A549 (cell line): ENCODE data around the gene AFMID. TPM values are rescaled to one million over a fixed set of nuclear protein-coding genes. Genes with fewer than 3 reads are reported as not detected.

Source experiments
- ATAC-seq, 2 experiments: fragments of 200-7000 bp in 1 of 2; fragments of >200 bp in 1 of 2; cut with Nextera tagmentation in 1 of 2; cut with Tn5 transposase in 1 of 2; 3 replicates each; pipeline versions ENCODE4 v1.8.0 to v1.9.1; 2018 to 2020; ENCODE audit warnings: mild to moderate bottlenecking in 1 of 2, moderate library complexity in 1 of 2
- CTCF ChIA-PET: fragments of 300-600 bp; sonication (Branson Sonifier 250); formaldehyde crosslinking; extraction: SDS; loops from one replicate; lab custom pipeline; 2021; ENCODE audit warnings: antibody characterized with exemption, inconsistent platforms; lab: Yijun Ruan, JAX
- POLR2A ChIA-PET: fragments of 350-600 bp; formaldehyde crosslinking; extraction: SDS; loops from one replicate; lab custom pipeline; 2021; ENCODE audit warnings: antibody characterized with exemption, inconsistent platforms; lab: Yijun Ruan, JAX
- DNase-seq, 2 experiments: peaks; one replicate each; pipeline versions ENCODE4 v3.0.0 to v3.0.0-alpha.2; 2011 to 2016; ENCODE audit warnings: low read depth in 1 of 2, low spot score in 1 of 2
- FAIRE-seq: peaks from 2 replicates; lab custom pipeline; 2011; peaks lifted over from hg19 to GRCh38; lab: Jason Lieb, UNC
- H3K27ac ChIP-seq, 2 experiments: fragments of >200 bp; sonication (Bioruptor Twin); formaldehyde crosslinking; 3 replicates each; pipeline ENCODE4 v1.5.1; 2016 to 2017
- H3K4me1 ChIP-seq: fragments of >200 bp; sonication (Bioruptor Twin); formaldehyde crosslinking; 3 replicates; pipeline ENCODE4 v1.6.1; 2016
- H3K4me2 ChIP-seq: fragments of >200 bp; sonication (Bioruptor Twin); formaldehyde crosslinking; 3 replicates; pipeline ENCODE4 v1.6.1; 2016
- H3K4me3 ChIP-seq: fragments of >200 bp; sonication (Bioruptor Twin); formaldehyde crosslinking; 3 replicates; pipeline ENCODE4 v1.5.1; 2016
- H3K9me3 ChIP-seq: fragments of >200 bp; sonication (Bioruptor Twin); formaldehyde crosslinking; 3 replicates; pipeline ENCODE4 v1.6.1; 2016
- FOSL2 ChIP-seq, 2 experiments: fragments of 450-650 bp in 1 of 2; fragments of >200 bp in 1 of 2; sonication (Bioruptor Twin) in 1 of 2; formaldehyde crosslinking; IDR thresholded peaks; 2 replicates each; pipeline versions ENCODE4 v1.5.0 to v1.6.1; 2016 to 2020; ENCODE audit warnings: mild to moderate bottlenecking in 1 of 2, moderate library complexity in 1 of 2
- FOXS1 ChIP-seq: fragments of 250-450 bp; sonication (Bioruptor Pico); IDR thresholded peaks from 2 replicates; pipeline ENCODE4 v1.5.0; 2020; ENCODE audit warnings: mild to moderate bottlenecking, moderate library complexity
- HEYL ChIP-seq: fragments of 250-450 bp; sonication (Bioruptor Pico); IDR thresholded peaks from 2 replicates; pipeline ENCODE4 v1.8.0; 2021; ENCODE audit warnings: mild to moderate bottlenecking, moderate library complexity
- JUN ChIP-seq, 2 experiments: fragments of >200 bp; sonication (Bioruptor Twin); formaldehyde crosslinking; IDR thresholded peaks; 2 replicates in 1 of 2; 3 replicates in 1 of 2; pipeline ENCODE4 v1.6.1; 2016 to 2017
- JUNB ChIP-seq: fragments of >200 bp; sonication (Bioruptor Twin); formaldehyde crosslinking; IDR thresholded peaks from 2 replicates; pipeline ENCODE4 v1.6.1; 2016
- MYC ChIP-seq: IDR thresholded peaks from 2 replicates; pipeline ENCODE4 v1.6.1; 2012; ENCODE audit warnings: mild to moderate bottlenecking, inconsistent platforms, low read length, improper control_type of control experiment, borderline replicate concordance
- RAD21 ChIP-seq, 2 experiments: fragments of >200 bp in 1 of 2; sonication (Bioruptor Twin) in 1 of 2; formaldehyde crosslinking in 1 of 2; IDR thresholded peaks in 1 of 2; conservative IDR thresholded peaks in 1 of 2; 2 replicates in 1 of 2; 3 replicates in 1 of 2; pipeline ENCODE4 v1.6.1; 2012 to 2018; ENCODE audit warnings: inconsistent platforms in 1 of 2
- RCOR1 ChIP-seq: fragments of 150-350 bp; IDR thresholded peaks from 2 replicates; pipeline ENCODE4 v1.6.1; 2014; ENCODE audit warnings: antibody characterized with exemption, low read length, low read depth
- RFX5 ChIP-seq: fragments of 450-650 bp; IDR thresholded peaks from 2 replicates; pipeline ENCODE4 v1.7.1; 2014; ENCODE audit warnings: antibody characterized with exemption, mild to moderate bottlenecking, moderate library complexity
- RNF2 ChIP-seq: fragments of 200-600 bp; sonication (generic); IDR thresholded peaks from 2 replicates; pipeline ENCODE4 v1.6.1; 2016; ENCODE audit warnings: low read depth, mild to moderate bottlenecking, antibody characterized with exemption, moderate library complexity, borderline replicate concordance
- SREBF2 ChIP-seq: fragments of 450-650 bp; IDR thresholded peaks from 2 replicates; pipeline ENCODE4 v1.6.1; 2014; ENCODE audit warnings: mild to moderate bottlenecking, moderate library complexity
- TFCP2L1 ChIP-seq: fragments of 250-450 bp; sonication (Bioruptor Pico); IDR thresholded peaks from 2 replicates; pipeline ENCODE4 v1.5.0; 2021; ENCODE audit warnings: mild to moderate bottlenecking
- TP53 ChIP-seq: fragments of 250-450 bp; sonication (Bioruptor Pico); IDR thresholded peaks from 2 replicates; pipeline ENCODE4 v1.5.0; 2021; ENCODE audit warnings: mild to moderate bottlenecking, moderate library complexity
- WGBS: methylation state at CpG from one replicate; pipeline ENCODE4 v1.1.6; 2017; ENCODE audit errors: missing lambda C conversion rate; 5-methylcytosine and 5-hydroxymethylcytosine counted together
- polyA plus RNA-seq, 4 experiments: library from polyadenylated mRNA; depleted of rRNA in 3 of 4; stranded (reverse); fragments of >200 nt; fragmentation: RNase III in 1 of 4; extraction: RNeasy Plus Mini Kit Qiagen cat#74134 plus additional on column Dnase treatment in 1 of 4; gene quantifications; 2 replicates in 3 of 4; 3 replicates in 1 of 4; pipeline ENCODE4 v1.2.3, GENCODE V29; 2011 to 2017
- TF ChIP-seq, protein P1 (sequence below): fragments of 250-450 bp; sonication (Bioruptor Pico); IDR thresholded peaks from 2 replicates; pipeline ENCODE4 v1.5.0; 2020; ENCODE audit warnings: low read depth, mild to moderate bottlenecking, moderate library complexity
- TF ChIP-seq, protein P2 (sequence below): IDR thresholded peaks from 2 replicates; pipeline ENCODE4 v1.6.1; 2012
- TF ChIP-seq, protein P3 (sequence below): fragments of >200 bp; sonication (Bioruptor Twin); formaldehyde crosslinking; IDR thresholded peaks from 2 replicates; pipeline ENCODE4 v1.6.1; 2016
- TF ChIP-seq, protein P4 (sequence below): IDR thresholded peaks from 2 replicates; pipeline ENCODE4 v1.6.1; 2012; ENCODE audit warnings: low read depth, borderline replicate concordance
- TF ChIP-seq, protein P5 (sequence below): fragments of >200 bp; sonication (Bioruptor Twin); formaldehyde crosslinking; IDR thresholded peaks from 3 replicates; pipeline ENCODE4 v1.6.1; 2016

Gene AFMID
- polyA plus RNA-seq, 2 of the 4 experiments (the other 2 are of a cell fraction) = 33.4 to 43.4 TPM

DNA sequence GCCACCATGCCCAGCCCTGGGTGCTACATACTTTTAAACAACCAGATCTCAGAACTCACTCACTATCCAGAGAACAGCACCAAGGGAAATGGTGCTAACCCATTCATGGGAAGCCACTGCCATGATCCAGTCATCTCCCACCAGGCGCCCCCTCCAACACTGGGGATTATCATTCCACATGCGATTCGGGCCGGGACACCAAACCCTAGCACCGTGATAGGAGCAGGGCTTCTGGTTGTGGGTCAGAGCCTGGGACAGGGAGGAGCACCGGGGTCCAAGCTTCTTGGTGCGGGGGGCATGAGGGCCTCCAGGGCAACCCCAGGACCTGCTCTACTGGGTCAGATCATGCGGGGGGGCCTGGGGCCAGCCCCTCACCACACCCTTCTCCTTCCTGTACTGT is 48.7 kb downstream of the AFMID start (continued):
- TF ChIP-seq MYC = no peak
- no peak for TF ChIP-seq SREBF2

DNA sequence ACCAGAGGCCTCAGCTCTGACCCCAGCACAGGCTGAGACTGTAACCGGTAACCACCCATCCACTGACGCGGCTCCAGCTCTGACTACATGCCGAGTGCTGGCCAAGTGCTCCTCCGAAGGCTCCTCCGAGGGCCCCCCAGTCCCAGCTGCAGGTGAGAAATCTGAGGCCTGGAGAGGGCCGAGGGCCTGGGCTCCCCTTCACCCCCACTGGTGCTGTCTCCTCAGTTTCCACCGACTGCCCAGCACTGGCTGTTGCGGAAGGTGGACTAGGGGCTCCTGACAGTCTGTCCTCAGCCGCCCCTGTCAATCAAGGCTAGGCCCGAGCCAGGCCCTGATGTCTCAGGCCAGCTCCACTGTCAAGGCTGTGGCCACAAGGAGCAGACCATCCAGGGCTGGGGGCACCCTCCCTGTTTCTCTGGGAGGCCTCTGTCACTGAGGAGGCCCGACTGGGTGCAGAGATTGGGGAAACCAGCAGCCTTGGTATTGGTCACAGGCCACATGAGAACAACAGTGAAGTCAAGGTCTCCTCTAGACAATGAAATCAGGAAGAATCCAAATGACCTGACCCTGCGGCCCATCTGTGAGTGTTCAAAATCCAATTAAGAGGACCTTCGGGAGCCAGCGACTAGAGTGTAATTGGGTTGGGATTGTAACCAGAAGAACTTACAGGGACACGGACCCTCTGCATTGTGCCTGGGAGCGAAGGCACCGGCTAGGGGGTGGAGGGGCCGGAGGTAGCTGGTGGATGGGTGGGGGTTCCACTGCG is 49.4 kb downstream of the AFMID start:
- WGBS = 86% methylated on average over 20 of the region's 20 CpGs
- Histone ChIP-seq H3K4me3 (no peak overlapping the region), H3K4me2 (no peak overlapping the region), H3K4me1 (no peaks in the 10 kb centered on the region; the same call in 2 of the 3 replicates), H3K9me3 (no peaks in the 10 kb centered on the region), H3K27ac (no peak overlapping the region)
- ATAC-seq (no peak), FAIRE-seq (no peak), DNase-seq (no peak)
- CTCF ChIA-PET = interaction anchor here (0.9 to 10.4 kb wide), 2 partner anchors 9 to 14 kb away, joined by 3 to 159 read pairs; no protein-coding TSS in a partner anchor
- TF ChIP-seq HEYL (no peak), RCOR1 (no peak), TFCP2L1 (no peak)
- TF ChIP-seq, protein P1, sequence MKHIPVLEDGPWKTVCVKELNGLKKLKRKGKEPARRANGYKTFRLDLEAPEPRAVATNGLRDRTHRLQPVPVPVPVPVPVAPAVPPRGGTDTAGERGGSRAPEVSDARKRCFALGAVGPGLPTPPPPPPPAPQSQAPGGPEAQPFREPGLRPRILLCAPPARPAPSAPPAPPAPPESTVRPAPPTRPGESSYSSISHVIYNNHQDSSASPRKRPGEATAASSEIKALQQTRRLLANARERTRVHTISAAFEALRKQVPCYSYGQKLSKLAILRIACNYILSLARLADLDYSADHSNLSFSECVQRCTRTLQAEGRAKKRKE = no peak
- POLR2A ChIA-PET = no interaction called here

DNA sequence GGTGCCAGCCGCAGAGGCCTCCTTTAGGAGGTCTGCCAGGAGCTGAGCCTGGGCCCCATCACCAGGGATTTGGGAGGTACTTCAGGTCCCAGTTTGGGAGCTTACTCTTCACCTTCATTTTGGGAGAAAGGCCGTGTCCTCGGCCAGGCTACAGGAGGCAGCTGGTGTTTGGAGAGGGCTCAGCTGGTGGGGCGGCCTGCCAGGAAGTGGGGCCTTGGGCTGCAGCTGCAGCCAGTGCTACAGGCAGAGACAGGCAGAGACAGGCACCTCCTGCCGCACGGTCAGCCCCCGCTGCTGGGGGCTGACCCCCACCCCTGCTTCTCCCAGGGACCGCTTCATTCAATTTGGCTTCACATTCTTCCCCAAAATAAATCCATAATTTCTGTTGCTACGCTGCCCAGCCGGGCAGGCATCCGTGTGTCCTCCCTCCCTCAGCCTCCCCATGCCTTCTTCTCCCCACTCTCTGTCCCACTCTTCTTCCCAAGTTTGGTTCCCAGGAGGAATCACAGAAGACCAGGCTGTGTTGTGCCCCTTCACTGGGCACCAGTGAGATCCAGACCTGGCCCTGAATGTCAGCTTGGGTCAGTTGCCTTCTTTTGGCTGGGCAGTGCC is 50.3 kb downstream of the AFMID start:
- WGBS = 75% methylated on average over 10 of the region's 11 CpGs
- POLR2A ChIA-PET = no interaction called here
- DNase-seq (no peak), ATAC-seq (no peak), FAIRE-seq (no peak)
- TF ChIP-seq, protein P2, sequence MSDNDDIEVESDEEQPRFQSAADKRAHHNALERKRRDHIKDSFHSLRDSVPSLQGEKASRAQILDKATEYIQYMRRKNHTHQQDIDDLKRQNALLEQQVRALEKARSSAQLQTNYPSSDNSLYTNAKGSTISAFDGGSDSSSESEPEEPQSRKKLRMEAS = no peak
- TF ChIP-seq RAD21 (conservative IDR thresholded peaks at IDR 0.05 in 1 of 2, IDR thresholded peaks at IDR 0.05 in 1 of 2) = no peak
- H3K9me3 ChIP-seq = no peaks in the 10 kb centered on the region
- H3K4me3 ChIP-seq = no peak overlapping the region
- no peak overlapping the region for H3K4me2 ChIP-seq
- no peak overlapping the region for H3K27ac ChIP-seq
- no peaks in the 10 kb centered on the region for H3K4me1 ChIP-seq
- CTCF ChIA-PET = interaction anchor here (0.9 to 10.4 kb wide), 6 partner anchors 8 to 220 kb away, joined by 3 to 159 read pairs (median 3); no protein-coding TSS in a partner anchor

DNA sequence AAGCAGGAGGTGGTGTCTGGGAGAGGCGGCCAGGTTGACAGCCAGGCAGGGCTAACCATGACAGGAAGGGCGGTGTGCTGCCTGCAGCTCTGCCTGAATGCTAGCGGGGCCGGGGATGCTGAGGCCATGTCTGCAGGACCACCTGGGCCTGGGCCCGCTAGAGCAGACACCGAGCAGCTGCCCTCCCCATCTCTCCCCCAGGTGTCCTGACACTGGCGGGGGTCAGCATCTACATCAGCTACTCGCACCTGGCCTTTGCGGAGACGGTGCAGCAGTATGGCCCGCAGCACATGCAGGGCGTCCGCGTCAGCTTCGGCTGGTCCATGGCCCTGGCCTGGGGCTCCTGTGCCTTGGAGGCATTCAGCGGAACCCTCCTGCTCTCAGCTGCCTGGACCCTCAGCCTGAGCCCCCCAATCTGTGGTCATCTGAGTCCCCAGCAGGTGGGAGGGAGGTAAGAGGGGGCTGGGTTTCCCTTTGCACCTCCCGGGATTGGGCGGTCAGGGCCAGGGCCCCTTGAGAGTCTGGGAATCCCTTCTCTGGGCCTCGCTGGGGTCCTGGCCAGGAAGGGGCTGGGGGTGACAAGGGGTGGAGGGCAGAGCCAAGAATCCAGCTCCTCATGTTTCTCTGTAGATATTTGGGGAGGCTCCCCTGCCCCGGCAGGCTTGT is 51.8 kb downstream of the AFMID start:
- ATAC-seq = no peak
- POLR2A ChIA-PET = no interaction called here
- WGBS = 82% methylated on average over 20 of the region's 20 CpGs
- Histone ChIP-seq H3K27ac (no peak overlapping the region), H3K4me1 (no peaks in the 10 kb centered on the region), H3K4me3 (no peak overlapping the region)
- no peak for DNase-seq
- TF ChIP-seq TP53 (no peak), JUN (IDR thresholded peaks at IDR 0.05) (no peak), FOXS1 (CRISPR knock-in tag) (no peak), RFX5 (no peak), FOSL2 (IDR thresholded peaks at IDR 0.05) (no peak), FOSL2 (CRISPR knock-in tag; IDR thresholded peaks at IDR 0.05) (no peak), JUNB (no peak), RNF2 (no peak)
- TF ChIP-seq, protein P3, sequence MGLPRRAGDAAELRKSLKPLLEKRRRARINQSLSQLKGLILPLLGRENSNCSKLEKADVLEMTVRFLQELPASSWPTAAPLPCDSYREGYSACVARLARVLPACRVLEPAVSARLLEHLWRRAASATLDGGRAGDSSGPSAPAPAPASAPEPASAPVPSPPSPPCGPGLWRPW = no peak
- TF ChIP-seq, protein P4, sequence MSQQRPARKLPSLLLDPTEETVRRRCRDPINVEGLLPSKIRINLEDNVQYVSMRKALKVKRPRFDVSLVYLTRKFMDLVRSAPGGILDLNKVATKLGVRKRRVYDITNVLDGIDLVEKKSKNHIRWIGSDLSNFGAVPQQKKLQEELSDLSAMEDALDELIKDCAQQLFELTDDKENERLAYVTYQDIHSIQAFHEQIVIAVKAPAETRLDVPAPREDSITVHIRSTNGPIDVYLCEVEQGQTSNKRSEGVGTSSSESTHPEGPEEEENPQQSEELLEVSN = no peak
- TF ChIP-seq, protein P5, sequence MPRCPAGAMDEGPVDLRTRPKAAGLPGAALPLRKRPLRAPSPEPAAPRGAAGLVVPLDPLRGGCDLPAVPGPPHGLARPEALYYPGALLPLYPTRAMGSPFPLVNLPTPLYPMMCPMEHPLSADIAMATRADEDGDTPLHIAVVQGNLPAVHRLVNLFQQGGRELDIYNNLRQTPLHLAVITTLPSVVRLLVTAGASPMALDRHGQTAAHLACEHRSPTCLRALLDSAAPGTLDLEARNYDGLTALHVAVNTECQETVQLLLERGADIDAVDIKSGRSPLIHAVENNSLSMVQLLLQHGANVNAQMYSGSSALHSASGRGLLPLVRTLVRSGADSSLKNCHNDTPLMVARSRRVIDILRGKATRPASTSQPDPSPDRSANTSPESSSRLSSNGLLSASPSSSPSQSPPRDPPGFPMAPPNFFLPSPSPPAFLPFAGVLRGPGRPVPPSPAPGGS = no peak
- TF ChIP-seq, all 56 proteins: peak for 0
- Histone ChIP-seq H3K9me3 (no peaks in the 10 kb centered on the region), H3K4me2 (no peak overlapping the region)
- CTCF ChIA-PET = interaction anchor here (1.2 to 10.4 kb wide), 5 partner anchors 11 to 222 kb away, joined by 3 to 159 read pairs (median 6); no protein-coding TSS in a partner anchor
- FAIRE-seq = no peak
